Aorta (tissue), 5 donors: ENCODE data around the gene FGF7. TPM values are rescaled to one million over a fixed set of nuclear protein-coding genes. Genes with fewer than 3 reads are reported as not detected.

Experiments
- ATAC-seq: fragments of 200-7000 bp; cut with Tn5 transposase; one replicate; pipeline ENCODE4 v1.9.1; 2022; ENCODE audit warnings: moderate library complexity; ENCODE audit not compliant: low FRiP score
- DNase-seq, 2 donors: peaks; one replicate each; pipeline ENCODE4 v3.0.0-alpha.2; 2020
- H3K27ac ChIP-seq, 2 donors: one replicate each; pipeline ENCODE4 v1.5.1; 2013; ENCODE audit warnings: low read length in 2 of 2, mild to moderate bottlenecking in 2 of 2, moderate library complexity in 2 of 2, control low read depth in 1 of 2, inconsistent platforms in 1 of 2, low read depth in 1 of 2
- H3K27me3 ChIP-seq, 2 donors: one replicate each; pipeline ENCODE4 v1.6.1; 2013; ENCODE audit warnings: control low read depth in 1 of 2, low read length in 1 of 2, mild to moderate bottlenecking in 1 of 2, moderate library complexity in 1 of 2; ENCODE audit not compliant: insufficient read depth in 2 of 2, control insufficient read depth in 1 of 2
- H3K36me3 ChIP-seq, 2 donors: one replicate each; pipeline ENCODE4 v1.6.1; 2013; ENCODE audit warnings: control low read depth in 1 of 2, low read length in 1 of 2, mild to moderate bottlenecking in 1 of 2; ENCODE audit not compliant: insufficient read depth in 2 of 2, control insufficient read depth in 1 of 2
- H3K4me1 ChIP-seq, 2 donors: one replicate each; pipeline ENCODE4 v1.6.1; 2013; ENCODE audit warnings: low read length in 2 of 2, control low read depth in 1 of 2, mild to moderate bottlenecking in 1 of 2, moderate library complexity in 1 of 2; ENCODE audit not compliant: insufficient read depth in 2 of 2, control insufficient read depth in 1 of 2
- H3K4me3 ChIP-seq, 2 donors: one replicate each; pipeline ENCODE4 v1.5.1; 2013; ENCODE audit warnings: low read length in 2 of 2, control low read depth in 1 of 2, mild to moderate bottlenecking in 1 of 2
- H3K9me3 ChIP-seq: one replicate; pipeline ENCODE4 v1.6.1; 2013; ENCODE audit warnings: mild to moderate bottlenecking, low read length; ENCODE audit not compliant: control insufficient read depth
- WGBS, 2 donors: extraction: QIAGEN DNeasy Blood & Tissue Kit; methylation state at CpG; one replicate each; pipeline ENCODE4 v1.1.7; 2013; 5-methylcytosine and 5-hydroxymethylcytosine counted together
- intact Hi-C, 2 donors: fragments of 100-400 bp; cut with DNase I; formaldehyde crosslinking; loops; one replicate each; pipeline versions ENCODE4 v1.14.2 to v1.15.0; 2022
- polyA plus RNA-seq, 2 donors: library from polyadenylated mRNA; stranded (reverse); fragments of 200-250 nt; gene quantifications; one replicate each; pipeline ENCODE4 v1.2.3, GENCODE V29; 2013
- total RNA-seq, 2 donors: library from RNA; stranded (reverse); fragmentation: NEBNext Ultra II Directional; extraction: Animal tissue kit (Norgen Biotek cat#: 25700); gene quantifications; one replicate each; pipeline ENCODE4 v1.2.1, GENCODE V29; 2021
- donor health status: healthy with polysubstance abuse.
- donor health status: Bipolar disorder and iron deficiency.
- donor health status: DM: no; HTN: no; CAD: no.
- donor health status: DM: no; HTN: no; CAD: no.
- donor health status: DM: yes; HTN: yes; CAD: no.

Gene FGF7
- total and polyA plus RNA-seq, 4 donors, result 0.20 to 126 (median 62.0) TPM

DNA sequence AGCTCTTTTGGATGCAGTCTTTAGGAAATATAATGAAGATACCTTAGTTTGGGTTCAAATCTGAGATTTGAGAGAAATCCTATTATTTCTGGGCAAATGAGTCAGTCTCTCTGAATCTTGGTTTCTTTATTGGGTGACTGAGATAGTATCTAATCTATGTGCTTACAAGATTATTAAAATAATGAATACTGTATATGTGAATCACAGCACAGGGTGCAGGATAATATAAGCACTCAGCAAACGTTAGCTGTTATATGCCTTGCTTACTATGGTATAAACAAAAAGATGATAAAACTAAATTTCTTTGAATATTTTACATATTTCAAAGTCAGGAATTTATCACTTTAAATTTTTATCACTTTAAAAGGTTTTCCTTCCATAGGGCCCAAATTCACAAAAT, 29.6 kb downstream of the FGF7 start:
- Histone ChIP-seq H3K4me1 (no peaks in the 10 kb centered on the region), H3K9me3 (no peaks in the 10 kb centered on the region), H3K27ac (no peak overlapping the region), H3K27me3 (no peaks in the 10 kb centered on the region), H3K36me3 (no peaks in the 10 kb centered on the region), H3K4me3 (no peak overlapping the region)
- 77 to 84% methylated on average over 1 of the region's 1 CpG for WGBS, 2 donors
- DNase-seq, result no peak
- ATAC-seq, result no peak
- intact Hi-C loops, result no loop called here

- Histone ChIP-seq H3K27ac (no peak overlapping the region), H3K27me3 (no peaks in the 10 kb centered on the region), H3K4me1 (no peaks in the 10 kb centered on the region), H3K4me3 (no peak overlapping the region), H3K36me3 (no peaks in the 10 kb centered on the region), H3K9me3 (no peaks in the 10 kb centered on the region)
- ATAC-seq, result no peak
- no peak for DNase-seq
- intact Hi-C loops, result no loop called here
Measured at GRCh38 chr15:49456166-49456565, 33.1 kb downstream of the FGF7 start.

DNA sequence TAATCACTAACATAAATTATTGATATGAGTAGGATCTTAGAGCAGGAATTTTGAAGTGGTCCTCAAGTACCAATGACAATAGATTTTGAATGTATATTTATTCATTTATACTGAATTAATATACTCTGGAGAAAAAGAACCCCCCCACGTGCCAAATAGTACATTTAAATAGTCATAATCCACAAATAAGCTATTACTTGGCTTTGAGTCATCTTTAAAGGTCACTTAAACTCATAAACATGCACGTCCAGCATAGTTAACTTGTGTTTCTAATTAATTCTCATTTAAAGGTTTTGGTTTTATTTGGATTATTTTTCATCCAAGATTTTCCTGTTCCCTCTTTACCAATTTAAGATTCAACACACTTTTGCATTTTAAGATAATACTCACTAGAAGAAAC, 35.1 kb downstream of the FGF7 start:
- Histone ChIP-seq H3K4me3 (no peak overlapping the region), H3K27ac (no peak overlapping the region), H3K9me3 (no peaks in the 10 kb centered on the region), H3K4me1 (no peaks in the 10 kb centered on the region), H3K36me3 (no peaks in the 10 kb centered on the region), H3K27me3 (no peaks in the 10 kb centered on the region)
- 43 to 47% methylated on average over 2 of the region's 2 CpGs for WGBS, 2 donors
- ATAC-seq, result no peak
- intact Hi-C loops, result no loop called here
- no peak for DNase-seq

- intact Hi-C loops, result no loop called here
- Histone ChIP-seq H3K36me3 (no peaks in the 10 kb centered on the region), H3K27me3 (no peaks in the 10 kb centered on the region), H3K4me1 (no peaks in the 10 kb centered on the region), H3K4me3 (no peak overlapping the region), H3K9me3 (no peaks in the 10 kb centered on the region), H3K27ac (no peak overlapping the region)
- no peak for DNase-seq
- no peak for ATAC-seq
- WGBS, 2 donors, result 31 to 34% methylated on average over 2 of the region's 2 CpGs
Measured at GRCh38 chr15:49460411-49460941, 37.4 kb downstream of the FGF7 start.

DNA sequence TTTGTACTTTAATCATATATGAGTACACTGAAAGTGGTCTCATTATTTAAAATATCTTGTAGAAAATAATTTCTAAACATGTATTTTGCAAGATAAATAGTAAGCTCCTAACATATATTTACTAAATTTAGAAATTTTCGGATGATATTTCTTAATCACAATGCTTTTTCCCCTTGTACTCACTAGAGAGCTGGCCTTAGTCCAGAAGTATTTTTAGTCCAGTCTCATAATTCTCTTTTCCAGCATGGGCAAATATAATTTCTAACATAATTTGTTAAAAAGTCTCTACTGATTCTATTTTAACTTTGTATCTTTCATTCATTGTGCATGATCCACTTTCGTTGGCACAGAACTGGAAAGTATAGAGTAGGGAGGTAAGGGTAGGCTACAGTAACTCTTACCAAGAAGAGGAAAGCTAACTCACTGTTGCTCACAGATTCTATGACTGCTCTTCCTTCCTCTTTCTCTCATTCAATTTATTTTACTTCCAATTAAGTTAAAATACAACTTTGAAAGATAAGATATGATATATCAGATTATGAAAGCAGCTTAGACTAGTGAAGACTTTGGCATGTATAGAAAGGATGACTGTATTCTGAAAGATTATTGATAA, 39.3 kb downstream of the FGF7 start:
- WGBS, 2 donors, result 5 to 8% methylated on average over 2 of the region's 2 CpGs
- Histone ChIP-seq H3K36me3 (no peaks in the 10 kb centered on the region), H3K4me1 (no peaks in the 10 kb centered on the region), H3K4me3 (no peak overlapping the region), H3K27me3 (no peaks in the 10 kb centered on the region), H3K27ac (no peak overlapping the region), H3K9me3 (no peaks in the 10 kb centered on the region)
- no peak for DNase-seq
- intact Hi-C loops, result no loop called here
- ATAC-seq, result no peak

DNA sequence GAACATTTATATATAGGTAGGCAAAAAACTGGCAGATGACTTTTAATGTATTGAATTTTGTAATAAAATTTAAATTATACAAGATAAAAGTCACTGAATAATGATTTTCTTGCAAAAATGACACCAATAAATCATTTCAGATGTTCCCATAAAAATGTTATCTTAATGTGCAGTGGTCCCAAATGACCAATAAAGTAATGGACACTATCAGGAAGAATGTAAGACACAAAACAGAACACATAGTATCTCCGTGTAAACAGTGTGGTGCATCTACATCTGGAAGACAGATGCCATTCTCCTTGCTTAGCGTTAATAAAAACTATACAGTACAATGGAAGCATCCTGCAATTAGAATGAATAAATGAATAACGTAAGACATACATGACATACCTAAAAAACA, 41.5 kb downstream of the FGF7 start:
- WGBS, 2 donors, result 92 to 93% methylated on average over 3 of the region's 3 CpGs
- no peak for DNase-seq

GRCh38 chr15:49466119-49466518, 43.1 kb downstream of the FGF7 start:
- no peaks in the 10 kb centered on the region for H3K4me1 ChIP-seq
- 96 to 100% methylated on average over 1 of the region's 1 CpG for whole genome bisulfite sequencing, 2 donors
- intact Hi-C loops, result no loop called here

More for the DNA sequence above, 41.5 kb downstream of the FGF7 start:
- no peaks in the 10 kb centered on the region for H3K9me3 ChIP-seq
- no peak overlapping the region for H3K27ac ChIP-seq
- intact Hi-C loops, result no loop called here
- H3K27me3 ChIP-seq, result no peaks in the 10 kb centered on the region
- no peaks in the 10 kb centered on the region for H3K4me1 ChIP-seq
- no peaks in the 10 kb centered on the region for H3K36me3 ChIP-seq
- no peak for ATAC-seq
- H3K4me3 ChIP-seq, result no peak overlapping the region

DNA sequence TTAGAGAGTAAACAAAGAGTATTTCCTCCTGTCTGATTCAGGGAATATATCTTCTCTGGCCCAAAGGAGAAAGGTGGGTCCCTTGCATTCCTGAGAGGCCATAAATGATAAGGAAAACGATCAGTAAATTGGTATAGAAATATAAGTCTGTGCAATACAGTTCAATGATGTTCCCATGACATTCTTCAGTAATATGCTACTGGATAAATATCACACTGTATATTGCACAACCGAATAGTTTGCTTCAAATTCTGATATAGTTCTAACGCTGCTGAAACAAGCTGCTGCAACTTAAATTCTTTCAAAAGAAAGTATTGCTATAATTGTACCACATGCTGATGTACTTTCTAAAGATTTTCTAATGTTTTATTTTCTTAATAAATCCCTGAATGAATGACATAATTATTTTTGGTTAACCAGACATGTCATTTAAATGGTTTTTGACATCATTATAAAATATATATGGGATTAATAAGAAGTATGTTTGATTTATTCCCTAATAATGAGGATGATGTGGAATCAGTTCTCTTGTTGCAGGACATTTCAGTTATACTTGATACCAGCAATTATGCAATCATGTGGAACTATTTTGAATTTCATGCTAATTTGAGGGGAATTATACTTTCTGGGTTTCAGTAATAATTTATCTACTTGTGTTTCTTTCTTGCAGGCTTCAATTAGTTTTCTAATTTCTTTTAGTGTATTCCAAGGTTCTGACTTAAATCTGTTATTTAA, 44.9 kb downstream of the FGF7 start:
- Histone ChIP-seq H3K4me1 (no peaks in the 10 kb centered on the region), H3K27me3 (no peaks in the 10 kb centered on the region), H3K36me3 (no peaks in the 10 kb centered on the region), H3K27ac (no peak overlapping the region), H3K4me3 (no peak overlapping the region), H3K9me3 (no peaks in the 10 kb centered on the region)
- ATAC-seq (no peak), DNase-seq (no peak)
- WGBS, 2 donors, result 75 to 79% methylated on average over 3 of the region's 3 CpGs
- intact Hi-C loops, result no loop called here

More at GRCh38 chr15:49466119-49466518, 43.1 kb downstream of the FGF7 start:
- Histone ChIP-seq H3K4me3 (no peak overlapping the region), H3K36me3 (no peaks in the 10 kb centered on the region), H3K27me3 (no peaks in the 10 kb centered on the region), H3K9me3 (no peaks in the 10 kb centered on the region), H3K27ac (no peak overlapping the region)
- ATAC-seq (no peak), DNase-seq (no peak)

- no peaks in the 10 kb centered on the region for H3K9me3 ChIP-seq
- ATAC-seq (no peak), DNase-seq (no peak)
- no peak overlapping the region for H3K4me3 ChIP-seq
- H3K36me3 ChIP-seq, result no peaks in the 10 kb centered on the region
- H3K27me3 ChIP-seq, result no peaks in the 10 kb centered on the region
- no peaks in the 10 kb centered on the region for H3K4me1 ChIP-seq
- intact Hi-C loops, result no loop called here
- H3K27ac ChIP-seq, result no peak overlapping the region
- WGBS, 2 donors, result 56 to 65% methylated on average over 2 of the region's 2 CpGs
Measured at GRCh38 chr15:49468481-49468839, 45.4 kb downstream of the FGF7 start.
